GM12891 (cell line): Measurements from ENCODE around the gene ADAM10.

Experiments used
- DNase-seq: peaks from one replicate; pipeline ENCODE4 v3.0.0; 2011; ENCODE audit warnings: low spot score; ENCODE audit not compliant: insufficient read length
- FAIRE-seq: peaks from 2 replicates; lab custom pipeline; 2011; peaks lifted over from hg19 to GRCh38; lab: Jason Lieb, UNC
- PAX5 ChIP-seq: IDR thresholded peaks from 2 replicates; pipeline ENCODE4 v1.6.1; 2011; ENCODE audit warnings: low read length, moderate library complexity, mild to moderate bottlenecking; ENCODE audit not compliant: insufficient read depth, severe bottlenecking
- POLR2A ChIP-seq: IDR thresholded peaks from 2 replicates; pipeline ENCODE4 v1.6.1; 2011; ENCODE audit warnings: low read depth, low read length, control low read depth
- POLR2AphosphoS5 ChIP-seq: IDR thresholded peaks from 2 replicates; pipeline ENCODE4 v1.6.1; 2011; ENCODE audit warnings: low read depth, low read length, control low read depth
- POU2F2 ChIP-seq: IDR thresholded peaks from 2 replicates; pipeline ENCODE4 v1.6.1; 2011; ENCODE audit warnings: low read depth, mild to moderate bottlenecking, control low read depth, low read length, moderate library complexity
- SPI1 ChIP-seq: IDR thresholded peaks from 2 replicates; pipeline ENCODE4 v1.6.1; 2011; ENCODE audit warnings: low read depth, low read length, control low read depth
- TAF1 ChIP-seq: IDR thresholded peaks from 2 replicates; pipeline ENCODE4 v1.6.1; 2011; ENCODE audit warnings: low read depth, low read length, control low read depth

The ADAM10 gene

DNA sequence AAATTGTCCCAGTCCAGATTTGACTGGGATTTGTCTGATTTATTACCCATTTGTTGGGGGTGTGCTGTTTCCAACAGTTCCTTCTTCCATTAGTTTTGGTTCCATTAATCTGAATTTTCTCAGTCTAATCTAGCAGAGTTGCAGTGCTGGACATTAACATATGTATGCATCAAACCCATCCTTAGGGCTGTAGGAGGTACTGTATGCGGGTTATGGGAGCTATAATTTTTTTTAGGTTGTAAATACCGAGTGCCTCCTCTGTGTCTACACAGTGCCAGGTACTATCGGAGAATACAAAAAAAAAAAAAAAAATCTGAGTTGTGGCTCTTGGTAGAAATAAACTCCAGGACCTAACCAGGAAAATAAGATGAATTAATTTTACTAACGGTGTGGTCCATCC, 183.9 kb downstream of the ADAM10 start:
- FAIRE-seq (no peak), DNase-seq (no peak)
- TF ChIP-seq POU2F2: no peak
- no peak for TF ChIP-seq POLR2AphosphoS5
- TF ChIP-seq PAX5: no peak
- TF ChIP-seq SPI1: no peak
- TF ChIP-seq TAF1: no peak
- no peak for TF ChIP-seq POLR2A

DNA sequence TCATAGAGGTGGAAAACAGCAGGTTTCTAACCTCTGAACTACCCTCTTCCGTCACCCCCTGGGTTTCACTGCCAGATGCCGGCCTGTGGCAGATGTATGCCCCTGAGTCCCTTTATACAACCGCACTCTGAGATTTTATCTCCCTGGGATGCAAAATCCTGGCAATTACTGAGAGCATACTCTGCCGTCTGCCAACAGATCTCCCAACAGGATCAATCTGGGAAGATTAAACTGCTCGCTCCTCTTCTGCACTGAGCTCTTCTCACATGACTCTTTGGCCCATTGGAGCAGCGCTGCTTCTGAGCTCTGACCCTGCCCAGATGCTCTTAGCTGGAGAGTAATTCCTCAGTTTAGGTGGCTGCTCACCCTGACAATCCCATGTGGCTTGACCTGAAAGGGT, 184.5 kb downstream of the ADAM10 start:
- DNase-seq (no peak), FAIRE-seq (no peak)
- TF ChIP-seq POLR2A (no peak), POU2F2 (no peak), SPI1 (no peak), PAX5 (no peak), TAF1 (no peak), POLR2AphosphoS5 (no peak)

DNA sequence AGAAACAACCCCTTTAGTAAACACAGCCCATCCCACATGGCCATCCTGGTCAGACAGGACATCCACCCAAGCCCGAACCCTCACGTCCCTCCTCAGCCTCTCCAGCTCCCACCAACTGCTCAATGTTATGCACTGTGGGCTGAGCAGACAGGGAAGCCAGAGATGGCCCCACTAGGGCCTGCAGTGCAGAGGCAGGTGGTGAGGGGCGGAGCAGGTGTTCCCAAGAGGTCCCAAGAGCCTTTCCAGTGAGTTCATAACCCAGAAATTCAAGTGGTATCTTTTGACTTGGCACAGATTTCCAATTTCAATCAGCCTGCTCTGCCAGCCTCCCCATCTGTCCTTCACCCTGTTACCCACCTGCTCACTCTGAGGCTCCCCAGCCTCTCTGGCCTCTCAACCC, 187.4 kb downstream of the ADAM10 start:
- FAIRE-seq (no peak), DNase-seq (no peak)
- TF ChIP-seq PAX5 (no peak), POLR2AphosphoS5 (no peak), POU2F2 (no peak), POLR2A (no peak), TAF1 (no peak), SPI1 (no peak)

DNA sequence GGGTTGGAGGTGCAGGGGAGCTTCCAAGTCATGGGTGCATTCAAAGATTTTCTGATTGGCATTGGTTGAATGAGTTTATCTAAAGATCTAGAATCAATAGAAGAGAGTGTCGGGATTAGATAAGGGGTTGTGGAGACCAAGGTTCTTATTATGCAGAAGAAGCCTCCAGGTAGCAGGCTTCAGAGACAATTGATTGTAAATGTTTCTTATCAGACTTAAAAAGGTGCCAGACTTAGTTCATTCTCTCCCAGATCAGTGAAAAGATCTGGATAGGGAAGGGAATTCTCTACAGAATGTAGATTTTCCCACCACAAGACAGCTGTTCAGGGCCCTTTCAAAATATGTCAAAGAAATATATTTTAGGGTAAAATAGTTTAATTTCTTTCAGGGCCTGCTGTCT, 188.2 kb downstream of the ADAM10 start:
- DNase-seq (no peak), FAIRE-seq (no peak)

DNA sequence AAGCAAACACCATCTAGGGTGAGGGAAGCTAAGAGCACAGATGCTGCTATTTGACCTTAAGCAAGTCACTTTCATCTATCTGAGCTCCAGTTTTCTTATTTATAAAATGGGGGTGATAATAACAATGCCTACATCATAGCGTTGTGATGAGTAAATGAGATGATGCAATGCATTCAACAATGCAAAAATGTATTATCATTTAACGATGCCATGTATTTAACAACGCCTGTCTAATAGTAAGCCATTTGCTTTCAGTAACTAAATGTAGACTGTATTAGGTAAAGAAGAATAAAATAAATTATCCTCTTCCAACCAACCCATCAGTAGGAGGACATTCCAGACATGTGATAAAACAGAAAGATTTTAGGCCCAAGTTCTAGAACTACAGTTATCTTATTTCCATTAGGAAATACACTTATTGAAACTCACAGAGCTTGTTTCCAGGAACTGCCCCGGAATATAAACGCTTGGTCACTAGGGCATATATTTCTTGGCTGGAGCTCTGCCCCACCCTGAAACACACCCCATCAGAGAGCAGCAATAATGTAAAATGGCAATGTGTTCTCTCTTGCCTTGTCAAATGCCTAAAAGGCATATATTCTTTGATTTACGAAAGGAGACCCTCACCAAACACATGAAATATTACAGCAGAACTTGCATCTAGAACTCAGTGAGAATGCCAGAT, 189.5 kb downstream of the ADAM10 start:
- FAIRE-seq (no peak), DNase-seq (no peak)
- TF ChIP-seq TAF1: no peak
- no peak for TF ChIP-seq POLR2AphosphoS5
- TF ChIP-seq POLR2A: no peak
- TF ChIP-seq SPI1: no peak

More for the DNA sequence above, 188.2 kb downstream of the ADAM10 start:
- no peak for TF ChIP-seq POLR2A
- no peak for TF ChIP-seq POU2F2
- TF ChIP-seq PAX5: no peak
- no peak for TF ChIP-seq POLR2AphosphoS5
- TF ChIP-seq TAF1: no peak
- no peak for TF ChIP-seq SPI1

DNA sequence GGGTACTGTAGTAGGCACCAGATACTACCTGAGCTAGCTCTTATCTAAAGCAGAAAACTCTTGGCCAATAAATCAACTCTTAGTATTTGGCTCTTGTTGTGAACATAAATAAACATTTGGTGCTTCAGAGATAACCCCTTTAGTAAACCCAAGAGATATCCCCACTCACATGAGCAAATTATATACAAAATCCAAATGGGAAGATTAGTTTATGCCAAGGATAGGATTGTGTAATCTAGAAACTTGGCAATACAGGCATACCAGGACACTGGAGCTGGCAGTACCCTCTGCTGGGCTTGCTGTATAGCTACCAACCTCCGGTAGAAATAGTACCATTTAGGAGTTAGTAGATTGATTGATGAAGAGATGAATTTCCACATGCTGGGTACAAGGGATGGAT, 190.7 kb downstream of the ADAM10 start:
- FAIRE-seq (no peak), DNase-seq (no peak)
- TF ChIP-seq POLR2AphosphoS5: no peak
- TF ChIP-seq SPI1: no peak
- TF ChIP-seq TAF1: no peak
- TF ChIP-seq POU2F2: no peak
- TF ChIP-seq POLR2A: no peak
- no peak for TF ChIP-seq PAX5

DNA sequence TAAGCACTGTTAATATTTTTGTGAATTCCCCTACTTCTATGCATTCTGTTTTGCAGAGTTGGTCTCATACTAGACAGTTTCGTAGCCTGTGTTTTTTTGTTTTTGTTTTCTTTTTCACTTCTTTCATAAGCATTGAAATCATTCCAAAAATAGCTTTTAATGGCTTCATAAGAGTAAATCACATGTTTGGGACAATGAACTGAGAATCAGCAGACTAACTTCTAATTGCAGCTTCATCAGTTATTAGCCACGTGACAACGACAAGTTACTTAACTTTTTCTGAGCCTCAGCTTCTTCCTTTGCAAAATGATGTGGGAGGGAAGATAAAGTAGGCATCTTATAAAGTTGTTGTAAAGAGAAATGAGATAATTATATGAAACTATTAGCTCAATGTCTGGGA, 193.0 kb downstream of the ADAM10 start:
- TF ChIP-seq POU2F2 (no peak), POLR2A (no peak), POLR2AphosphoS5 (no peak), PAX5 (no peak), SPI1 (no peak), TAF1 (no peak)
- FAIRE-seq (no peak), DNase-seq (no peak)

DNA sequence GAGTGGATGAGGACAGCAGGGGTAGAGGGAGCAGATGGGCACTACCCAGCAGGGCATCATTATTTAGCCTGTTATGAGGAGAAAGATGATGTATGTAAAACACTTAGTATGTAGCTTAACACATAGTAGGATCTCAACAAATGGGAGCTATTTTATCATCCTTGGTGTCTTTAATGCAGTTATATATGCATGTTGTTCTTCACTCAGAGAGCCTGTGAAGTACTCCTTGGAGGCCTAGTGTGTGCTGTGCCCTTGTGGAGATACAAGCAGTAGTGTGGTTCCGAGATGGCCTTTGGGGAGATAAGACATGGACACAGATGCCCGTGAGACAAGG, 193.5 kb downstream of the ADAM10 start:
- no peak for TF ChIP-seq TAF1
- TF ChIP-seq POU2F2: no peak
- DNase-seq (no peak), FAIRE-seq (no peak)

DNA sequence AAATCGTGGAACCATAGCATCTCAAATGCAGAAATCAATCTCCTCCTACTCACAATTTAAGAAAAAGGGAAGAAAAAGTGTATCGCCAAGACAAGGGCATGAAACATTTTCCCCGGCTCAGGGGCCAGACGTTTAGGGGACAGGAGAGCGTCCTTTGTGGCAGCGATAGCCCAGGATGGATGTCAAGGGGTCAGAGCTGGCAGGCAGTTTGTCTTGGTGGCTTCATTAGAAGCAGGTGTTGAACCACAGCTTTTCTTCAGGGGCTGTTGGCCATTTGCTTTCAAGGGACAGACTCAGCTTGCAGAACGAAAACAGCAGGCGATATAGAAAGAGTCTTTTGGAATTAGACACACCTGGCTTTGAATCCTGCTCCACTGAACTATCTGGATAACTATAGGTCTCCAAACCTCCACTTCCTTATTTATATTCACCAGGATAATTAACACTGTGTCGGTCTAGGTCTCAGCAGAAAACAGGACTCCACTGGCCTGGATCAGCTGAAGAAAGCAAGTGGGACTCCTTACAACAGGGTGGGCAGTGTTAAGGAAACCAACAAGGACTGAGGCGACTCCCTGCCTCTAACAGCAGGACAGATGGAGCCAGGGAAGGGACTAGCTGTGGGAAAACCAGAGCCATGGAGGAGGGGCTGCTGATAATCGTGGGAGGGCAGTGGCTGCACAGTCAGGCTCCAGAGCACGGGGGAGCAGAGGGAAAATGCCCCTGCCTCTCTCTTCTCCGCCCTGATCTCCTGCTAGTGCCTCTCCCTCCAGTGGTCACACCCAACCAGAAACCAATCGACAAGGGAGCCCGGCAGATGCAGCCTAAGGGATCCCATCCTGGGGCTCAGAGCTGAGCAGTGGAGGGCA, 194.1 kb downstream of the ADAM10 start:
- DNase-seq (no peak), FAIRE-seq (no peak)
- no peak for TF ChIP-seq POU2F2
- no peak for TF ChIP-seq TAF1
- no peak for TF ChIP-seq SPI1
- TF ChIP-seq POLR2AphosphoS5: no peak
- no peak for TF ChIP-seq PAX5
- TF ChIP-seq POLR2A: no peak

DNA sequence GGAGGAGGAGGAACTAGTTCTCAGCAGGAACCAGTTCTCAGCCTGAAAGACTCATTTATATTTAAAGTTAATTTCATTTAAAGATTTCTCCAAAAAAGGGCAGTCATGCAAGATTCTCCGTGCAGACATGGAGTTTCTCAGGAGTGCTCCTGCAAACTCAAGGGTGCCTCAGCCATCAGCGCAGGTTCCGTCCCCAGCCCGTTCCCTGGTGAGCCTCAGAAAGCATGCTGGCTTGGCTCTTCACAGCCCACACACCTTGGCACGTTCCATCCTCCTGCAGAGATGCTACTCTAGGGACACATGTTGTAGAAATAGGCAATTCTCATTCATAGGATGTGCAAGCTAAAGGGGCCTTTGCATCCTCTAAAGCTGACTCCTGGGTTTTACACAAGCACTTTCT, 194.7 kb downstream of the ADAM10 start:
- no peak for DNase-seq
- no peak for TF ChIP-seq SPI1
- TF ChIP-seq POLR2A: no peak
- TF ChIP-seq POU2F2: no peak
- no peak for TF ChIP-seq PAX5
- no peak for TF ChIP-seq TAF1
- no peak for TF ChIP-seq POLR2AphosphoS5
- FAIRE-seq: no peak
